Activated T-helper 1 cell treated with anti-CD3 and anti-CD28 coated beads, Interleukin-12 subunit alpha, Interleukin-12 subunit beta, Interleukin-2, Interleukin-4 antibody, amounts not matched to agents 30 ng/mL and 10 ng/mL and 1 ng/mL, durations not matched to agents 14 hours and 24 hours and 36 hours (primary cell): ENCODE results near the gene VAV2. TPM values are rescaled to one million over a fixed set of nuclear protein-coding genes. Genes with fewer than 3 reads are reported as not detected.

ENCODE experiments used
- DNase-seq: peaks from one replicate; pipeline ENCODE4 v3.0.0; 2021; ENCODE audit warnings: low spot score
- H3K27ac Mint-ChIP-seq: one replicate; pipeline ENCODE4 v1.8.0; 2021; ENCODE audit warnings: mild to moderate bottlenecking, mixed read lengths
- H3K27me3 Mint-ChIP-seq: one replicate; pipeline ENCODE4 v1.8.0; 2022; ENCODE audit warnings: mild to moderate bottlenecking, moderate library complexity, mixed read lengths; ENCODE audit not compliant: insufficient read depth
- H3K36me3 Mint-ChIP-seq: one replicate; pipeline ENCODE4 v1.8.0; 2021; ENCODE audit warnings: low read depth, mixed read lengths
- H3K4me1 Mint-ChIP-seq: one replicate; pipeline ENCODE4 v1.8.0; 2021; ENCODE audit warnings: low read depth, mixed read lengths
- H3K4me3 Mint-ChIP-seq: one replicate; pipeline ENCODE4 v1.8.0; 2021; ENCODE audit warnings: mild to moderate bottlenecking, moderate library complexity, mixed read lengths
- H3K9me3 Mint-ChIP-seq: one replicate; pipeline ENCODE4 v1.8.0; 2021; ENCODE audit warnings: mixed read lengths
- intact Hi-C: fragments of 100-400 bp; cut with micrococcal nuclease; formaldehyde crosslinking; loops from one replicate; pipeline ENCODE4 v1.15.1; 2024
- total RNA-seq: library from RNA; stranded (reverse); gene quantifications from 2 replicates; pipeline ENCODE4 v1.2.3, GENCODE V29; 2022

VAV2 gene
- total RNA-seq, 1 donor from 2014 or later = 5.8 TPM

- no peaks in the 10 kb centered on the region for H3K36me3 Mint-ChIP-seq
- no peak overlapping the region for H3K27ac Mint-ChIP-seq
- intact Hi-C loops = no loop called here
- H3K4me1 Mint-ChIP-seq = no peaks in the 10 kb centered on the region
- H3K27me3 Mint-ChIP-seq = no peaks in the 10 kb centered on the region
- no peak for DNase-seq
- H3K4me3 Mint-ChIP-seq = no peak overlapping the region
- no peaks in the 10 kb centered on the region for H3K9me3 Mint-ChIP-seq
Measured at GRCh38 chr9:133825555-133826218, 166.4 kb downstream of the VAV2 start.

- Mint-ChIP-seq H3K4me3 (no peak overlapping the region), H3K4me1 (no peaks in the 10 kb centered on the region), H3K9me3 (no peaks in the 10 kb centered on the region), H3K27me3 (no peaks in the 10 kb centered on the region), H3K27ac (no peak overlapping the region), H3K36me3 (no peaks in the 10 kb centered on the region)
- intact Hi-C loops = no loop called here
- no peak for DNase-seq
Measured at GRCh38 chr9:133824802-133825186, 167.3 kb downstream of the VAV2 start.

GRCh38 chr9:133824106-133824801 lies 167.9 kb downstream of the VAV2 start:
- DNase-seq = no peak
- Mint-ChIP-seq H3K4me3 (no peak overlapping the region), H3K27ac (no peak overlapping the region), H3K27me3 (no peaks in the 10 kb centered on the region), H3K36me3 (no peaks in the 10 kb centered on the region), H3K9me3 (no peaks in the 10 kb centered on the region), H3K4me1 (no peaks in the 10 kb centered on the region)
- intact Hi-C loops = no loop called here

DNA sequence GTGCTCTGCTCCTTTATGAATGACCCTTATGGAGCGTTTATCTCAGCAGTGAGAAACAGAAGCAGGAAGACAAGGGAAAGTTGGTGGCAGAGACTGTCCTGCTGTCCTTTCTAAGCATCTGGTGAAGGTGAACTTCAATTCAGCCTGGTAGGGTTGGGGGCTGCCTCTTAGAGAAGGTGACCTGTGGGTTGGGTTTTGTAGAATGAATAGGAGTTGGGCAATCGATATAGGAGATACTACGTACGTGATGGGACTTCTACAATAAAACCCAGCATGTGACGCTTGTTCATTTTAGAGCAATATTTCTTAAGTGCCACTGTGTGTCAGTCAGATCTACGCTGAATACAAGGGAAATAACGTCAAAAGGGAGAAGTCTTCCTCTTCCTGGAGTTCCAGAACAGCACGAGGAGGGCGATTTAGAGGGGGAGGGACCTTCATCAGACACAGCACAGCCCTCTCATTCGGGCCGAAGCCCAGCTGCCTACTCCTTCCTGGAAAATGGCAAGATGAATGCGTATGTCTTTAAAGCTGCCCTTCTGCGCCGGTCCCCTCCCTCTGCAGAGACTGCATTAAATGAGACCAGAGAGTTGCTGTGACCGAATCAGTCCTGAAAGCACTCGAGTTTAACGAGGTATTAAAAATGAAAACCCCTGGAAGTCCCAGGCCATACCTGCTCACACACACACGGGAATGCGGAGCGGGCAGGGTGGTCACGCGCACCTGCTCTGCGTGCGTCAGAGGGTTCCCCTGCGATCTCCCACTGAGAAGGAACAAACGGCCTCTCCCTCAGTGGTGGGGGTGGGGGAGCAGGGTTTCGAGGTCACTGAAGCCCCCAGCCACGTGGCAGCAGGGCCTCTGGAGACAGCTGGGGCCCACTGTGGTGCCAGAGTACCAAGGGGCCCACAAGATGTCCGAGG lies 168.7 kb downstream of the VAV2 start:
- H3K4me1 Mint-ChIP-seq = no peaks in the 10 kb centered on the region
- H3K27ac Mint-ChIP-seq = no peak overlapping the region
- H3K27me3 Mint-ChIP-seq = no peaks in the 10 kb centered on the region
- no peaks in the 10 kb centered on the region for H3K9me3 Mint-ChIP-seq
- no peak for DNase-seq
- no peaks in the 10 kb centered on the region for H3K36me3 Mint-ChIP-seq
- no peak overlapping the region for H3K4me3 Mint-ChIP-seq
- intact Hi-C loops = no loop called here

DNA sequence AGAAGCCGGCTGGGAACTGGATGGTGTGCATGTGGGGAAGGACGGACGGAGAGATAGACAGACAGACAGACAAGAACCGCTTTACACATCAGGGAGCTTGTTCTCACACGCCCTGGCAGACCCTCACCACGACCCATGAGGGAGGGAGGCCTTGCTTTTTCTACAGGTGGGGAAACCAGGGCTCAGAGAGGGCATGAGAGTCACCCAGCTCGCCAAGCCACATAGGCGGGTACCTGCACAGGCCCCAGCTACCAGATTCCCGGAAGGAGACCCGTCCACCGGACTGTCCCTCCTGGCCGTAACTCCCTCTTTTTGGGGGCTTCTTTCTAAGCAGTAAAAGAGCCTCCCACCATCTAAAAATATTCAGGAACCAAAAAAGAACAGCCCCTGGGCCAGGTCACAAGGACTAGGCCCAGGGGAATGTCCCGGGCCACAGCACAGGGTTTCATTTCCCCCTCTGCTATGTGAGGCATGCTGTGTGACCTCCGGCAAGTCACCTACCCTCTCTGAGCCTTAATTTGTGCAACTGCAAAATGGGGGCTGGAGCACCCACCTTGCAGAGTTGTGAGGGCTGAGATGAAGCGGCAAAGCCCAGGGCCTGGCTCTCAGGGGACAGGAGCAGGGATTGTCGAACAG lies 169.6 kb downstream of the VAV2 start:
- H3K9me3 Mint-ChIP-seq = no peaks in the 10 kb centered on the region
- H3K27ac Mint-ChIP-seq = no peak overlapping the region
- H3K36me3 Mint-ChIP-seq = no peaks in the 10 kb centered on the region
- no peaks in the 10 kb centered on the region for H3K4me1 Mint-ChIP-seq
- no peak overlapping the region for H3K4me3 Mint-ChIP-seq
- no peaks in the 10 kb centered on the region for H3K27me3 Mint-ChIP-seq
- intact Hi-C loops = no loop called here
- DNase-seq = no peak

DNA sequence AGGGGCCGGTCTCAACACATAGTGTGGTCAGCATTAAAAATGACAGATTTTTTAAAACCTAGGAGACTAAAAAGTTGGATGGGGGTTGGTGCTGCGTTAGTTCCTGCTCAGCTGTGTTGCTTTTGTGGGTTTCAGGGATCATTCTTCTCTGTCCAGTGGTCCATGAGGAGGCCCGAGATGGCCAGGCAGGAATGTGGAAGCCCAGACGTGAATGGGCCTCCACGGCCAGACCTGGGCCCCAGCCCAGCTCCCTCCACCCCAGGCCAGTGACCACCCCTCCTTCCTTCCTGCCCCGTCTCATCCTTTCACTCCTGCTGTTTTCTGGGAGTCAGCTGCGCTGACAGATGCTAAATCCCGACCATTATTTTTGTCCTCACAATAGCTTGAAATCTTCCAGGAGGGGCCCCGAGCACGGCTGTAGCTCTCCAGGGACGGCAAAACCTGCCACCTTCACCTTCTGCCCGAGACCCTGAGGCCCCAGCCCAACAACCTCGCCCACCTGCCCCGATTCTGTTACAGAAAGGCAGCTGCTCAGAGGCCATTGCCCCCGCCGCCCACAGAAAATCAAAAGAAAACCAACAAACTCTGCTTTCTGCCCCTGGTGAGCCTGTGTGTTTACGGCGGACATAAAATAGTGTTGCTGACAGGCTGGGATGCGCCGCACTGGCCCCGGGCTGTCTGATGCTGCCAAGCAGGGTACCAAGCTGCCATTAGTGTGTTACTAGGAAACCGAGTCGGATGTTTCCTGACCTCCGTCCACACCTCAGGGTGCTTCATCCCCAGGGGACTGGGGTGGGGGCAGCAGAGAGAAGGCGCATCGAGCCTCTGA lies 170.3 kb downstream of the VAV2 start:
- Mint-ChIP-seq H3K4me1 (no peaks in the 10 kb centered on the region), H3K27ac (no peak overlapping the region), H3K9me3 (no peaks in the 10 kb centered on the region), H3K36me3 (no peaks in the 10 kb centered on the region), H3K4me3 (no peak overlapping the region), H3K27me3 (no peaks in the 10 kb centered on the region)
- no peak for DNase-seq
- intact Hi-C loops = no loop called here

GRCh38 chr9:133819923-133820322 lies 172.2 kb downstream of the VAV2 start:
- H3K36me3 Mint-ChIP-seq = no peaks in the 10 kb centered on the region
- no peaks in the 10 kb centered on the region for H3K27me3 Mint-ChIP-seq
- intact Hi-C loops = no loop called here
- DNase-seq = no peak
- no peaks in the 10 kb centered on the region for H3K4me1 Mint-ChIP-seq
- H3K4me3 Mint-ChIP-seq = no peak overlapping the region
- no peaks in the 10 kb centered on the region for H3K9me3 Mint-ChIP-seq
- H3K27ac Mint-ChIP-seq = no peak overlapping the region

DNA sequence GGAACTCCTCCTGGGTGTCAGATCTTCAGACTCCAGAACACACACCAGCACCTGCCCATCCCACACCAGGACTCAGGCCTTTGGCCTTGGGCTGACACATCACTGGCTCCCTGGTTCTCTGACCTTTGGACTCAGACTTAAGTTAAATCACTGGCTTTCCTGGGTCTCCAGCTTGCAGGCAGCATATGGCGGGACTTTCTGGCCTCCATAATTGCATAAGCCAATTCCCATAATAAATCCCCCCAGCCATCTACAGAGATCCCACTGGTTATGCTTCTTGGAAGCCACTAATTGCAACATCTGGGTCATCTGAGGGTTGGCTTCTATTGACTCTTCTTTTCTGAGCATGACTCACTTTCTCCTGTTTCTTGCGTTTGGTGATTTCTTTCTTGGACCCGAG lies 173.7 kb downstream of the VAV2 start:
- intact Hi-C loops = no loop called here
- Mint-ChIP-seq H3K27me3 (no peaks in the 10 kb centered on the region), H3K4me3 (no peak overlapping the region), H3K4me1 (no peaks in the 10 kb centered on the region), H3K27ac (no peak overlapping the region), H3K9me3 (no peaks in the 10 kb centered on the region), H3K36me3 (no peaks in the 10 kb centered on the region)
- no peak for DNase-seq

DNA sequence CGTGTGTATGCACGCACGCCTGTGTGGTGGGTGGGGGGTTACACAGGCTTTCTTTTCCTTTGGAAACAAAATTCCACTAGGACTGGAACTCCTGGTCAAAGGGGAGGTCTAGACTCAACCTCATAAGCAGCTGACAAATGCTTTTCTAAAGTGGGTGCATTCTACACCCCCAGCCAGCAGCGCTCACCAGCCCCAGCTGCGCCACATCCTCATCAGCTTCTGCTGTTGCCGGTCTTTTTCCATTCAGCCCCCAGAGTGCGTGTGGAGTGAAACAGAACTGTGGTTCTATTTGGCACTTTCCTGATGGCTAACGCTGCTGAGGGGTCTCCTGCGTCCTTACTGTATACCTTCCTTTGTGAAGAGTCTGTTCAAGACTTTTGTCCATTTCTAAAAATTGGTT lies 176.3 kb downstream of the VAV2 start:
- intact Hi-C loops = no loop called here
- H3K36me3 Mint-ChIP-seq = no peaks in the 10 kb centered on the region
- no peaks in the 10 kb centered on the region for H3K9me3 Mint-ChIP-seq
- no peak for DNase-seq
- H3K4me1 Mint-ChIP-seq = no peaks in the 10 kb centered on the region
- no peak overlapping the region for H3K4me3 Mint-ChIP-seq
- no peak overlapping the region for H3K27ac Mint-ChIP-seq
- H3K27me3 Mint-ChIP-seq = no peaks in the 10 kb centered on the region

DNA sequence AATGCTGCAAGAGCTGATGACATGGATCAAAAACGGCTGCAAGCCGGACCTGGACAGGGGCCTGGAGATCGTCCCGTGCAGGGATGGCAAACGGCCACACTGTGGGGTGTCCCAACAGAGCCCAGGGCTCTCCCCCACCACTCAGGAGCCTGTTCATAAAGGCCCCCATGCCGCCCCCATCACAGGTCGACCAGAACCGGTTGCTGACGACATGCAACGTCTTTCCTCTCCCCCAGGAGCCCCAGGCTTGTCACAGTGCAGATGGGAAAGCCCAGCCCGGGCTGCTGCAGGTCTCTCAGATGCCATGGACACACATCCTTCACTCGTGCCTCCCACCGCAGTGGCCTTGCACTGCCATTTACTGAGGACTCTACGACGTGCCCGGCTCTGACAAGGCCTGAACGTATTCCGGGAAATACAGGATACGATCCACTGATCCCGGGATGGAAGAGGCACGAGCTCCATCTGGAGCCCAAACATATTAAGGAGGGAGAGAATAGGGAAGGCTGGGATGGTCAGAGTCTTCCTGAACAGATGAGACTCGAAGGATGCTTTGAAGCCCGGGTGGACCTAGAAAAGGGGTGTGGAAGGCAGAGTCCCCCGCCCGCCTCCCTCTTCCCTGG lies 177.4 kb downstream of the VAV2 start:
- no peak for DNase-seq
- Mint-ChIP-seq H3K27me3 (no peaks in the 10 kb centered on the region), H3K9me3 (no peaks in the 10 kb centered on the region), H3K36me3 (no peaks in the 10 kb centered on the region), H3K27ac (no peak overlapping the region), H3K4me1 (no peaks in the 10 kb centered on the region), H3K4me3 (no peak overlapping the region)
- intact Hi-C loops = no loop called here

GRCh38 chr9:133813749-133814585 lies 178.2 kb downstream of the VAV2 start:
- H3K27me3 Mint-ChIP-seq = no peaks in the 10 kb centered on the region
- H3K9me3 Mint-ChIP-seq = no peaks in the 10 kb centered on the region
- H3K4me1 Mint-ChIP-seq = no peaks in the 10 kb centered on the region
- intact Hi-C loops = no loop called here
- H3K36me3 Mint-ChIP-seq = no peaks in the 10 kb centered on the region
- H3K4me3 Mint-ChIP-seq = no peak overlapping the region
- DNase-seq = no peak
- no peak overlapping the region for H3K27ac Mint-ChIP-seq
